Esophagus squamous epithelium (tissue), 4 donors: Measurements from ENCODE around the gene RUFY4.

Source experiments
- CTCF ChIP-seq, 6 experiments: fragments of 450-650 bp in 4 of 6; fragments of 200-600 bp in 2 of 6; sonication (generic) in 2 of 6; IDR thresholded peaks; one replicate each; pipeline ENCODE4 v1.5.1; 2016 to 2019; ENCODE audit warnings: antibody characterized with exemption in 6 of 6, mild to moderate bottlenecking in 4 of 6, moderate library complexity in 4 of 6
- POLR2A ChIP-seq, 4 donors: fragments of 450-650 bp; IDR thresholded peaks; one replicate each; pipeline ENCODE4 v1.6.1; 2017; ENCODE audit warnings: antibody characterized with exemption in 4 of 4, mild to moderate bottlenecking in 4 of 4, moderate library complexity in 3 of 4

- TF ChIP-seq CTCF (IDR thresholded peaks at IDR 0.05) = no peak
- no peak for TF ChIP-seq POLR2A (IDR thresholded peaks at IDR 0.05)
These were observed 61.3 kb downstream of the RUFY4 start for GRCh38 chr2:218130377-218130776.
